Stimulated activated naive B cell treated with anti-CD40 and anti-IgM and Interleukin-4, amounts not matched to agents 10 μg/mL and 1 μg/mL and 100 μg/mL, for 72 hours (primary cell): Measurements from ENCODE around the gene CCDC182.

Experiments
- ATAC-seq, 2 donors: fragments of 150-1000 bp; cut with Tn5 transposase; replicated peaks; 2 replicates each; pipeline ENCODE4 v1.10.0; 2021; ENCODE audit warnings: moderate library complexity in 1 of 2
- DNase-seq: peaks from one replicate; pipeline ENCODE4 v3.0.0; 2021
- H3K27ac Mint-ChIP-seq: one replicate; pipeline ENCODE4 v1.8.0; 2022; ENCODE audit warnings: mild to moderate bottlenecking, mixed read lengths
- H3K27me3 Mint-ChIP-seq, 2 donors: one replicate each; pipeline ENCODE4 v1.8.0; 2022; ENCODE audit warnings: mixed read lengths in 2 of 2
- H3K36me3 Mint-ChIP-seq, 2 donors: one replicate each; pipeline ENCODE4 v1.8.0; 2022; ENCODE audit warnings: mixed read lengths in 2 of 2, mild to moderate bottlenecking in 1 of 2
- H3K4me1 Mint-ChIP-seq, 2 donors: one replicate each; pipeline ENCODE4 v1.8.0; 2022; ENCODE audit warnings: mixed read lengths in 2 of 2, mild to moderate bottlenecking in 1 of 2
- H3K4me3 Mint-ChIP-seq, 2 donors: one replicate each; pipeline ENCODE4 v1.8.0; 2022; ENCODE audit warnings: mild to moderate bottlenecking in 2 of 2, mixed read lengths in 2 of 2, moderate library complexity in 1 of 2
- H3K9me3 Mint-ChIP-seq, 2 donors: one replicate each; pipeline ENCODE4 v1.8.0; 2022; ENCODE audit warnings: mixed read lengths in 2 of 2, mild to moderate bottlenecking in 1 of 2

The CCDC182 gene

GRCh38 chr17:57772774-57773173 lies 27.7 kb upstream of the CCDC182 start:
- no peak overlapping the region for H3K27ac Mint-ChIP-seq
- no peak overlapping the region for H3K4me3 Mint-ChIP-seq
- no peaks in the 10 kb centered on the region for H3K9me3 Mint-ChIP-seq
- H3K4me1 Mint-ChIP-seq = peaks cover 0 to 5% of the 10 kb centered on the region in 2 donors
- DNase-seq (no peak), ATAC-seq (no peak)
- H3K27me3 Mint-ChIP-seq = peaks cover 15 to 16% of the 10 kb centered on the region in 2 donors
- H3K36me3 Mint-ChIP-seq = no peaks in the 10 kb centered on the region

DNA sequence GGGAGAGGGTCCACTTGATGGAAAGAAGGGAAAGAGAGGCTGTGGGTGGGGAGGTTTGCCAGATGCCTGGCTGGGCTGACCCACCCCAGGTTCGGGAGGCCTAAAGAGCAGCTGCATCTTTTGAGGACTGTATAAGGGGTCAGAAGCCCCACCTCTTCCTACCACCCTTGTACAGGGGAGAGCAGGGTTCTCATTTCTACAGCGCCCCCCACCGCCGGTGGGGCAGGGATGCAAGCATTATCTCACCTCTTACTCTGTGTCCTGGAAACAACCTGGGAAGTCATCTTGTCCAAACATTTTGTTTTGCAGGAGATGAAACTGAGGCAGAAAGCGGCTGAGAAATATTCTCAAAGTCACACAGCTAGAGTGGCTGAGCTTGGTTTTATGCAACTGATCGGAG lies 22.5 kb upstream of the CCDC182 start:
- DNase-seq (no peak), ATAC-seq (no peak)
- H3K4me3 Mint-ChIP-seq = no peak overlapping the region
- no peaks in the 10 kb centered on the region for H3K9me3 Mint-ChIP-seq
- H3K36me3 Mint-ChIP-seq = no peaks in the 10 kb centered on the region
- H3K4me1 Mint-ChIP-seq = no peaks in the 10 kb centered on the region
- peaks cover 3 to 4% of the 10 kb centered on the region in 2 donors for H3K27me3 Mint-ChIP-seq
- H3K27ac Mint-ChIP-seq = no peak overlapping the region

- no peak for DNase-seq
- no peak for ATAC-seq
- Mint-ChIP-seq H3K4me3 (no peak overlapping the region), H3K9me3 (no peaks in the 10 kb centered on the region), H3K27ac (no peak overlapping the region), H3K36me3 (no peaks in the 10 kb centered on the region), H3K4me1 (no peaks in the 10 kb centered on the region), H3K27me3 (peaks cover 5 to 7% of the 10 kb centered on the region in 2 donors)
These were observed 21.3 kb upstream of the CCDC182 start for GRCh38 chr17:57766318-57766943.

- H3K4me1 Mint-ChIP-seq = no peaks in the 10 kb centered on the region
- no peaks in the 10 kb centered on the region for H3K36me3 Mint-ChIP-seq
- no peak overlapping the region for H3K27ac Mint-ChIP-seq
- no peak overlapping the region for H3K4me3 Mint-ChIP-seq
- H3K27me3 Mint-ChIP-seq = peaks cover 5 to 7% of the 10 kb centered on the region in 2 donors
- ATAC-seq (no peak), DNase-seq (no peak)
- no peaks in the 10 kb centered on the region for H3K9me3 Mint-ChIP-seq
These were observed 17.6 kb upstream of the CCDC182 start for GRCh38 chr17:57762452-57763395.

GRCh38 chr17:57761887-57762286 lies 16.8 kb upstream of the CCDC182 start:
- Mint-ChIP-seq H3K9me3 (no peaks in the 10 kb centered on the region), H3K27ac (no peak overlapping the region), H3K36me3 (no peaks in the 10 kb centered on the region), H3K27me3 (peaks cover 5 to 7% of the 10 kb centered on the region in 2 donors), H3K4me1 (no peaks in the 10 kb centered on the region), H3K4me3 (no peak overlapping the region)
- no peak for DNase-seq
- ATAC-seq = no peak

GRCh38 chr17:57760046-57760445 lies 14.9 kb upstream of the CCDC182 start:
- ATAC-seq = no peak
- Mint-ChIP-seq H3K4me3 (no peak overlapping the region), H3K27ac (no peak overlapping the region), H3K36me3 (no peaks in the 10 kb centered on the region), H3K9me3 (no peaks in the 10 kb centered on the region), H3K27me3 (peaks cover 5 to 7% of the 10 kb centered on the region in 2 donors), H3K4me1 (no peaks in the 10 kb centered on the region)
- no peak for DNase-seq

- Mint-ChIP-seq H3K4me1 (no peaks in the 10 kb centered on the region), H3K27me3 (peaks cover 5 to 7% of the 10 kb centered on the region in 2 donors), H3K36me3 (no peaks in the 10 kb centered on the region), H3K4me3 (no peak overlapping the region), H3K9me3 (no peaks in the 10 kb centered on the region), H3K27ac (no peak overlapping the region)
- ATAC-seq (no peak), DNase-seq (no peak)
These were observed 13.6 kb upstream of the CCDC182 start for GRCh38 chr17:57758654-57759053.

- ATAC-seq (no peak), DNase-seq (no peak)
- no peak overlapping the region for H3K4me3 Mint-ChIP-seq
- no peaks in the 10 kb centered on the region for H3K4me1 Mint-ChIP-seq
- H3K36me3 Mint-ChIP-seq = no peaks in the 10 kb centered on the region
- H3K9me3 Mint-ChIP-seq = no peaks in the 10 kb centered on the region
- peaks cover 5 to 7% of the 10 kb centered on the region in 2 donors for H3K27me3 Mint-ChIP-seq
- H3K27ac Mint-ChIP-seq = no peak overlapping the region
These were observed 12.6 kb upstream of the CCDC182 start for GRCh38 chr17:57757735-57758134.

- Mint-ChIP-seq H3K27me3 (peaks cover 3 to 4% of the 10 kb centered on the region in 2 donors), H3K4me3 (no peak overlapping the region), H3K27ac (no peak overlapping the region), H3K36me3 (no peaks in the 10 kb centered on the region), H3K4me1 (no peaks in the 10 kb centered on the region), H3K9me3 (no peaks in the 10 kb centered on the region)
- no peak for ATAC-seq
- DNase-seq = no peak
These were observed 11.9 kb upstream of the CCDC182 start for GRCh38 chr17:57756951-57757350.

DNA sequence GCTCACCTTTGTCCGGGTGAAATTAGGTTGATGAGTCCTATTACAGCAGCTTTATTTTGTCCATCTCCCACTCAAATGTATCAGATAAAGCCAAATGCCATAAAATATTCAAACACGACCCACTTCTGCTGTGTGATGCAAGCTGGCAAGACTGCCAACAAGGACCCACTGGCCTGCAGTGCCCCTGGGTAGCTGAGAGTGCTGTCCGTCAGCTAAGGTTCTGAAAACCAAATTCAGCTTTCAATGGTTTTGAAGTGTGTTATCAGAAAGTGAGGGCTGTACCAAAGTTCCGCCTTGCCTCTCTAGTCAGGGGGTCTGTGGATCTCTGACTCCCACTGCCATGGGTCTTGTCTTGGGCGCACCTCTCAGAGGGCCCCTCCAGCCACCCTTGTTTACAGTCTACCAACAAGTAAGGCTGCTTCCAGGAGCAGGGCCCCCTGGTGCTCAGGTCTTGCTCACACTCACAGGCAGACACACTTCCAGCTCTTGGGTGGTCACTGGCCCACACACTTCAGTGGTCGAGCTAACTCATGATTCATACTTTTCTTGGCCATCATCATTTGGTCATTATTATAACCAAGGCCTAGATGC lies 10.5 kb upstream of the CCDC182 start:
- H3K27ac Mint-ChIP-seq = no peak overlapping the region
- no peaks in the 10 kb centered on the region for H3K4me1 Mint-ChIP-seq
- H3K27me3 Mint-ChIP-seq = no peaks in the 10 kb centered on the region
- no peak for ATAC-seq
- no peak for DNase-seq
- H3K4me3 Mint-ChIP-seq = no peak overlapping the region
- no peaks in the 10 kb centered on the region for H3K36me3 Mint-ChIP-seq
- H3K9me3 Mint-ChIP-seq = no peaks in the 10 kb centered on the region

DNA sequence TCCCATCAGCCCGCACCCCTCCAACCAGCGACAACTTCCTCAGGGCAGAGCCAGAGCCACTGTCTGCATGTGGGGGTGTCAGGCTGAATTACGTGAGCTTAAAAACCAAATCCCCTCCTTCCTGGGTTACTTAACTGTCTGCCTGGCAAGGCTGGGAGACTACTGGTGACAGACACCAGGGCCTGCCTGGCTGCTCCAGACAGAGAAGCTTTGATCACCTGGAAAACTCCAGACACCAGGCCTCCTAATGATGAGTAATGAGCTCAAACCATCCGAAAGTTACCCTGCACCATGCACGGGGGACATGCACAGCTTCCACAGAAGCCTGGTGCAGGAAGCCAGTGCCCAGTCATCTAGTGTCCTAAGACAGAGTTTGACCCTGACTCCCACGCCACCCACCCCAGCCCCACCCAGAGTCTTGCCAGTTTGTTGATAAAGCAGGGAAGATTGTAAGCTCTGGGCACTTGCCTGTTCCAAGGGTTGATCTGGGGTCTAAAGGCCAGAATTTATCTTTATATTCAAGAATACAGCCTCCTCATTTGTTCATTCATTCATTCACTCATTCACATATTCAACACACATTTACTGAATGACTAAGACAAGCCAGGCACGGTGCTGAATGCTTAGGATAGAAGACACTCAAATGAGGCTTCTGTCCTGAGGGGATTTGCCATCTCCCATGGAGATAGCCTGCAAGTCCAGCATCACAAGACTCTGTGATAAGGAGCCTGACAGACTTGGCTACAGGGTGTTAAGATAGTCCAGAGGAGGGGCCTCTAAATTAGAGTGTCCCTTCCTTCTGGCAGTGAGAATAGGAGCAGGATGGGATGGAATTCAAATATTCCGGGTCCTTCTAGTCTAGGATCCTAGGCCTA lies 7.2 kb upstream of the CCDC182 start:
- no peaks in the 10 kb centered on the region for H3K36me3 Mint-ChIP-seq
- peaks cover 0 to 7% of the 10 kb centered on the region in 2 donors for H3K27me3 Mint-ChIP-seq
- H3K4me3 Mint-ChIP-seq = no peak overlapping the region
- H3K9me3 Mint-ChIP-seq = no peaks in the 10 kb centered on the region
- peaks cover 2 to 3% of the 10 kb centered on the region in 2 donors for H3K4me1 Mint-ChIP-seq
- no peak overlapping the region for H3K27ac Mint-ChIP-seq
- DNase-seq = no peak
- ATAC-seq = no peak

DNA sequence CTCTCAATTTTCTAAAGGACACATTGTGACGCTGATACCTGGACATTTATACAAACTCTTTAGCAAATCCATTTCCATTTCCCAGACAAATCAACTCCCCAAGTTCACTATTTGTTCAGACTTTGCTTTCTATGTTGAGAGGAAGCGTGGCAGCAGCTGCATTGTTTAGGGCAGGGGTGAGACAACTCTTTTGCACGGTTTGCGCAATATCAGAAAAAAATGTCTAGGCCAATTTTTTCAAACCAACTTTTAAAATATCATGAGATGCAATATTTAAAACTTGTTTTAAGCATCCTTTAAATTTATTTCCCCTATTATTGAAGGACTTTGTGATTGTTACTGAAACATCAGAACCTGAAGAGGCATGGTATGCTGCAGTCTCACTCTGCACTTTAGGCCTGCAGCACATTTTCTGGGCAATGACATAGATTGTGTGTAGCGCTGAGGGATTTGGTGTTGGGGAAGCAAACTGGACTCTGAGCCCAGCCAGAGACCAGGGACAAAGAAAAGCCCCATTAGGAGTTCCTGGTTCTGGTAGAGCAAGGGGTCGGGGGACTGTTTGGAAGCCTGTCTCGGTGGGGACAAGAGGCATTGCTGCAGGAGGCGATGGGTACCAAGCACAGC lies 6.4 kb upstream of the CCDC182 start:
- H3K27ac Mint-ChIP-seq = no peak overlapping the region
- DNase-seq (no peak), ATAC-seq (no peak)
- H3K27me3 Mint-ChIP-seq = peaks cover 0 to 7% of the 10 kb centered on the region in 2 donors
- H3K4me3 Mint-ChIP-seq = no peak overlapping the region
- no peaks in the 10 kb centered on the region for H3K9me3 Mint-ChIP-seq
- peaks cover 3 to 4% of the 10 kb centered on the region in 2 donors for H3K4me1 Mint-ChIP-seq
- H3K36me3 Mint-ChIP-seq = no peaks in the 10 kb centered on the region

GRCh38 chr17:57750895-57751294 lies 5.8 kb upstream of the CCDC182 start:
- H3K27me3 Mint-ChIP-seq = peaks cover 0 to 7% of the 10 kb centered on the region in 2 donors
- H3K4me3 Mint-ChIP-seq = no peak overlapping the region
- ATAC-seq (no peak), DNase-seq (no peak)
- H3K36me3 Mint-ChIP-seq = no peaks in the 10 kb centered on the region
- H3K9me3 Mint-ChIP-seq = no peaks in the 10 kb centered on the region
- H3K27ac Mint-ChIP-seq = no peak overlapping the region
- peaks cover 3 to 4% of the 10 kb centered on the region in 2 donors for H3K4me1 Mint-ChIP-seq
